Lung (tissue), 12 donors: ENCODE results near the gene PPP1R36. TPM values are rescaled to one million over a fixed set of nuclear protein-coding genes. Genes with fewer than 3 reads are reported as not detected.
"Not testable (repeated sequence)": the region's sequence is repeated elsewhere in the genome, so short reads cannot be mapped to it uniquely, and the experiment has no call there.

Source experiments
- ATAC-seq: fragments of 200-7000 bp; cut with Tn5 transposase; one replicate; pipeline ENCODE4 v1.9.1; 2020; ENCODE audit warnings: moderate number of reproducible peaks; ENCODE audit not compliant: insufficient read depth, low FRiP score
- DNase-seq, 3 donors: peaks; one replicate each; pipeline ENCODE4 v3.0.0-alpha.2; 2013 to 2017
- H3K27ac ChIP-seq, 2 donors: one replicate each; pipeline ENCODE4 v1.5.1; 2013; ENCODE audit warnings: mild to moderate bottlenecking in 2 of 2, moderate library complexity in 2 of 2, control low read depth in 1 of 2, inconsistent platforms in 1 of 2, low read depth in 1 of 2, low read length in 1 of 2
- H3K27me3 ChIP-seq, 3 donors: one replicate each; pipeline ENCODE4 v1.5.1; 2013; ENCODE audit warnings: low read length in 2 of 3; ENCODE audit not compliant: control insufficient read depth in 3 of 3, insufficient read depth in 3 of 3
- H3K36me3 ChIP-seq, 4 donors: one replicate each; pipeline ENCODE4 v1.5.1; 2013; ENCODE audit warnings: low read length in 4 of 4, mild to moderate bottlenecking in 1 of 4, moderate library complexity in 1 of 4; ENCODE audit not compliant: control insufficient read depth in 4 of 4, insufficient read depth in 4 of 4
- H3K4me1 ChIP-seq, 5 donors: one replicate each; pipeline ENCODE4 v1.5.1; 2013; ENCODE audit warnings: low read length in 5 of 5, mild to moderate bottlenecking in 2 of 5, moderate library complexity in 1 of 5; ENCODE audit not compliant: control insufficient read depth in 5 of 5, insufficient read depth in 5 of 5
- H3K4me3 ChIP-seq: one replicate; pipeline ENCODE4 v1.5.1; 2013; ENCODE audit warnings: mild to moderate bottlenecking, control low read depth, moderate library complexity
- H3K9ac ChIP-seq, 2 donors: one replicate each; pipeline ENCODE4 v1.5.1; 2013; ENCODE audit warnings: low read length in 2 of 2, control low read depth in 1 of 2; ENCODE audit not compliant: insufficient read depth in 1 of 2
- H3K9me3 ChIP-seq, 4 donors: one replicate each; pipeline ENCODE4 v1.5.1; 2013; ENCODE audit warnings: low read length in 3 of 4, mild to moderate bottlenecking in 1 of 4, moderate library complexity in 1 of 4; ENCODE audit not compliant: control insufficient read depth in 4 of 4, insufficient read depth in 3 of 4
- CTCF ChIP-seq: IDR thresholded peaks from 2 replicates; pipeline ENCODE4 v1.5.1; 2012; ENCODE audit warnings: mild to moderate bottlenecking; ENCODE audit errors: control extremely low read depth, extremely low read depth
- WGBS, 2 donors: extraction: QIAGEN DNeasy Blood & Tissue Kit; methylation state at CpG; one replicate each; pipeline ENCODE4 v1.1.7; 2013; 5-methylcytosine and 5-hydroxymethylcytosine counted together
- polyA plus RNA-seq, 2 donors: library from polyadenylated mRNA; stranded (reverse); fragments of 200-250 nt; gene quantifications; one replicate each; pipeline ENCODE4 v1.2.1, GENCODE V29; 2013
- total RNA-seq, 2 donors: library from RNA; depleted of rRNA in 1 of 2; stranded (reverse); fragments of >200 nt in 1 of 2; gene quantifications; one replicate each; pipeline ENCODE4 v1.2.1, GENCODE V29; 2014 to 2021
- donor health status: control.
- donor health status: control.
- donor health status: Bipolar disorder and iron deficiency.
- donor health status: healthy.
- donor health status: DM: yes; HTN: yes; CAD: no.

The PPP1R36 gene
- total and polyA plus RNA-seq, 4 donors = 1.2 to 3.1 (median 1.9) TPM

- no peak overlapping the region for H3K27ac ChIP-seq
- H3K9ac ChIP-seq = no peak overlapping the region
- ATAC-seq (no peak), DNase-seq (no peak)
- peaks cover 0 to 7% (median 5%) of the 10 kb centered on the region in 4 donors for H3K36me3 ChIP-seq
- H3K4me3 ChIP-seq = no peak overlapping the region
- WGBS, 2 donors = 73 to 88% methylated on average over 1 of the region's 1 CpG
- H3K4me1 ChIP-seq = peaks cover 0 to 10% (median 0%) of the 10 kb centered on the region in 5 donors
- H3K9me3 ChIP-seq = no peaks in the 10 kb centered on the region
- no peaks in the 10 kb centered on the region for H3K27me3 ChIP-seq
- TF ChIP-seq CTCF = no peak
These were observed 32.8 kb upstream of the PPP1R36 start for GRCh38 chr14:64516969-64517368.

GRCh38 chr14:64517667-64518066 lies 32.1 kb upstream of the PPP1R36 start:
- not testable (repeated sequence) for H3K9ac ChIP-seq, H3K9me3 ChIP-seq, ATAC-seq, H3K27me3 ChIP-seq, DNase-seq, H3K27ac ChIP-seq, H3K4me3 ChIP-seq
- Histone ChIP-seq H3K36me3 (peaks cover 2 to 12% (median 11%) of the 10 kb centered on the region in 4 donors), H3K4me1 (peaks cover 0 to 10% (median 0%) of the 10 kb centered on the region in 5 donors)
- 78 to 93% methylated on average over 6 of the region's 6 CpGs for WGBS, 2 donors

GRCh38 chr14:64518229-64518628 lies 31.5 kb upstream of the PPP1R36 start:
- H3K9me3 ChIP-seq = no peaks in the 10 kb centered on the region
- no peak overlapping the region for H3K9ac ChIP-seq
- TF ChIP-seq CTCF = no peak
- ATAC-seq (no peak), DNase-seq (no peak)
- H3K27ac ChIP-seq = no peak overlapping the region
- WGBS, 2 donors = 55 to 90% methylated on average over 4 of the region's 4 CpGs
- H3K4me3 ChIP-seq = no peak overlapping the region
- H3K36me3 ChIP-seq = peaks cover 4 to 17% (median 14%) of the 10 kb centered on the region in 4 donors
- H3K4me1 ChIP-seq = peaks cover 0 to 10% (median 0%) of the 10 kb centered on the region in 5 donors
- no peaks in the 10 kb centered on the region for H3K27me3 ChIP-seq

GRCh38 chr14:64520699-64521098 lies 29.1 kb upstream of the PPP1R36 start:
- H3K4me1 ChIP-seq = peaks cover 0 to 7% (median 0%) of the 10 kb centered on the region in 5 donors
- no peak for TF ChIP-seq CTCF
- ATAC-seq = peak; percentile 41
- no peak overlapping the region for H3K9ac ChIP-seq
- no peaks in the 10 kb centered on the region for H3K9me3 ChIP-seq
- DNase-seq = no peak
- no peaks in the 10 kb centered on the region for H3K27me3 ChIP-seq
- H3K27ac ChIP-seq = no peak overlapping the region
- H3K36me3 ChIP-seq = peaks cover 4 to 24% (median 17%) of the 10 kb centered on the region in 4 donors
- no peak overlapping the region for H3K4me3 ChIP-seq
- 82 to 83% methylated on average over 4 of the region's 4 CpGs for WGBS, 2 donors
